Measurements from ENCODE around the gene SUGCT. TPM values are rescaled to one million over a fixed set of nuclear protein-coding genes. Genes with fewer than 3 reads are reported as not detected.

SUGCT gene
- total and polyA plus RNA-seq, 2 of the 13 experiments (the other 11 are each of a cell fraction or from before 2014, with no cell fraction given), result 10.1 to 22.2 TPM

DNA sequence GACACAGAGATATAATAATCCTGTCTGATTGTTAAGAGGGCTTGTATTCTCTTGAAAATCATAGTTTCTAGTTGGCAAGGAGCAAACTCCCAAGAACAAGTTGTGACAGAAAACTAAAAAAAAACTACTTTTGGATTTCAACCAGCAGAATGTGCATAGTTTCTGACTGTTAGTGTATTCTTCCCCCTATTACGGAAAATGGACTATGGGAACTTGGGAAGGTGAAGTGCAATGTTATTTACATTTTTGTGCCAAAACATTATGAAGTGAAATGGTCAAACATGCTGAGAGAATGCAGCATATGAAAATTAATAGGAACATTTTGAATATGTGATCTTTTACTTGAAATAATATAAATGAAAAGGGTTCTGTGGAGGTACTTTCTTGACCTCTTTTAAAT is 660.8 kb downstream of the SUGCT start:
- no peak overlapping the region for H3K9ac ChIP-seq (ENCODE audit: insufficient read depth, low read depth, low read length)
- POLR2A ChIA-PET, result no interaction called here
- no peaks in the 10 kb centered on the region for H3K9me3 ChIP-seq (ENCODE audit: low read length)
- CTCF ChIA-PET (ENCODE audit: low intra/inter-chr PET ratio, low total read pairs), result no interaction called here
- no peaks in the 10 kb centered on the region for H3K36me3 ChIP-seq (replicated peaks in 1 of 2; ENCODE audit: control insufficient read depth in 1 of 2, insufficient read depth in 2 of 2, low read length in 2 of 2)
- no peaks in the 10 kb centered on the region for H3K27me3 ChIP-seq (ENCODE audit: control insufficient read depth in 1 of 2, insufficient read depth in 2 of 2, low read length in 2 of 2)
- no peak overlapping the region for H3K27ac ChIP-seq (ENCODE audit: extremely low read length, insufficient read depth, low read length)
- H3K4me2 ChIP-seq (ENCODE audit: low read depth, low read length), result no peak overlapping the region
- WGBS (ENCODE audit: low lambda C conversion rate), result 98% methylated on average over 1 of the region's 1 CpG
- H3K4me3 ChIP-seq (replicated peaks in 1 of 3; ENCODE audit: insufficient read depth in 1 of 3, low read depth in 2 of 3, low read length in 3 of 3), result no peak overlapping the region
- no TSS peak for BruUV-seq (replicated peaks)
- in situ Hi-C loops (cut with HindIII; ENCODE audit: extremely low pct_ligation_motif_present, low pct_unique_long_range_greater_than_20kb) (no loop called here), intact Hi-C loops (cut with micrococcal nuclease; ENCODE audit: unreplicated experiment) (no loop called here)
- no peaks in the 10 kb centered on the region for H4K20me1 ChIP-seq (ENCODE audit: insufficient read depth, low read length)
- DNase-seq (ENCODE audit: low spot score), result no peak
- no peaks in the 10 kb centered on the region for H3K4me1 ChIP-seq (ENCODE audit: insufficient read depth, low read length)
- H2AFZ ChIP-seq (ENCODE audit: low read length), result no peak overlapping the region
- H3K79me2 ChIP-seq (ENCODE audit: insufficient read depth, low read length), result no peaks in the 10 kb centered on the region
- FAIRE-seq, result no peak
- ATAC-seq, result no peak
- TF ChIP-seq, protein P1, sequence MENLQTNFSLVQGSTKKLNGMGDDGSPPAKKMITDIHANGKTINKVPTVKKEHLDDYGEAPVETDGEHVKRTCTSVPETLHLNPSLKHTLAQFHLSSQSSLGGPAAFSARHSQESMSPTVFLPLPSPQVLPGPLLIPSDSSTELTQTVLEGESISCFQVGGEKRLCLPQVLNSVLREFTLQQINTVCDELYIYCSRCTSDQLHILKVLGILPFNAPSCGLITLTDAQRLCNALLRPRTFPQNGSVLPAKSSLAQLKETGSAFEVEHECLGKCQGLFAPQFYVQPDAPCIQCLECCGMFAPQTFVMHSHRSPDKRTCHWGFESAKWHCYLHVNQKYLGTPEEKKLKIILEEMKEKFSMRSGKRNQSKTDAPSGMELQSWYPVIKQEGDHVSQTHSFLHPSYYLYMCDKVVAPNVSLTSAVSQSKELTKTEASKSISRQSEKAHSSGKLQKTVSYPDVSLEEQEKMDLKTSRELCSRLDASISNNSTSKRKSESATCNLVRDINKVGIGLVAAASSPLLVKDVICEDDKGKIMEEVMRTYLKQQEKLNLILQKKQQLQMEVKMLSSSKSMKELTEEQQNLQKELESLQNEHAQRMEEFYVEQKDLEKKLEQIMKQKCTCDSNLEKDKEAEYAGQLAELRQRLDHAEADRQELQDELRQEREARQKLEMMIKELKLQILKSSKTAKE (CRISPR knock-in tag; IDR thresholded peaks at IDR 0.05; ENCODE audit: borderline replicate concordance), result no peak
- TF ChIP-seq ZNF343 (CRISPR knock-in tag; IDR thresholded peaks at IDR 0.05) (no peak), NFYC (CRISPR knock-in tag; IDR thresholded peaks at IDR 0.05) (no peak), SOX6 (IDR thresholded peaks at IDR 0.05) (no peak), SOX6 (CRISPR knock-in tag; IDR thresholded peaks at IDR 0.05) (no peak), SOX13 (IDR thresholded peaks at IDR 0.05) (no peak), SOX13 (CRISPR knock-in tag; conservative IDR thresholded peaks at IDR 0.05 in 1 of 2, IDR thresholded peaks at IDR 0.05 in 1 of 2) (no peak), REPIN1 (CRISPR knock-in tag; IDR thresholded peaks at IDR 0.05; ENCODE audit: borderline replicate concordance, low read depth) (no peak), ZNF780A (CRISPR knock-in tag; IDR thresholded peaks at IDR 0.05) (no peak)
- TF ChIP-seq, protein P2, sequence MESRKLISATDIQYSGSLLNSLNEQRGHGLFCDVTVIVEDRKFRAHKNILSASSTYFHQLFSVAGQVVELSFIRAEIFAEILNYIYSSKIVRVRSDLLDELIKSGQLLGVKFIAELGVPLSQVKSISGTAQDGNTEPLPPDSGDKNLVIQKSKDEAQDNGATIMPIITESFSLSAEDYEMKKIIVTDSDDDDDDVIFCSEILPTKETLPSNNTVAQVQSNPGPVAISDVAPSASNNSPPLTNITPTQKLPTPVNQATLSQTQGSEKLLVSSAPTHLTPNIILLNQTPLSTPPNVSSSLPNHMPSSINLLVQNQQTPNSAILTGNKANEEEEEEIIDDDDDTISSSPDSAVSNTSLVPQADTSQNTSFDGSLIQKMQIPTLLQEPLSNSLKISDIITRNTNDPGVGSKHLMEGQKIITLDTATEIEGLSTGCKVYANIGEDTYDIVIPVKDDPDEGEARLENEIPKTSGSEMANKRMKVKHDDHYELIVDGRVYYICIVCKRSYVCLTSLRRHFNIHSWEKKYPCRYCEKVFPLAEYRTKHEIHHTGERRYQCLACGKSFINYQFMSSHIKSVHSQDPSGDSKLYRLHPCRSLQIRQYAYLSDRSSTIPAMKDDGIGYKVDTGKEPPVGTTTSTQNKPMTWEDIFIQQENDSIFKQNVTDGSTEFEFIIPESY (CRISPR knock-in tag; IDR thresholded peaks at IDR 0.05), result no peak
- TF ChIP-seq, protein P3, sequence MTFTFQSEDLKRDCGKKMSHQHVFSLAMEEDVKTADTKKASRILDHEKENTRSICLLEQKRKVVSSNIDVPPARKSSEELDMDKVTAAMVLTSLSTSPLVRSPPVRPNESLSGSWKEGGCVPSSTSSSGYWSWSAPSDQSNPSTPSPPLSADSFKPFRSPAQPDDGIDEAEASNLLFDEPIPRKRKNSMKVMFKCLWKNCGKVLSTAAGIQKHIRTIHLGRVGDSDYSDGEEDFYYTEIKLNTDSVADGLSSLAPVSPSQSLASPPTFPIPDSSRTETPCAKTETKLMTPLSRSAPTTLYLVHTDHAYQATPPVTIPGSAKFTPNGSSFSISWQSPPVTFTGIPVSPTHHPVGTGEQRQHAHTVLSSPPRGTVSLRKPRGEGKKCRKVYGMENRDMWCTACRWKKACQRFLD (CRISPR knock-in tag; IDR thresholded peaks at IDR 0.05; ENCODE audit: borderline replicate concordance), result no peak
- TF ChIP-seq, protein P4, sequence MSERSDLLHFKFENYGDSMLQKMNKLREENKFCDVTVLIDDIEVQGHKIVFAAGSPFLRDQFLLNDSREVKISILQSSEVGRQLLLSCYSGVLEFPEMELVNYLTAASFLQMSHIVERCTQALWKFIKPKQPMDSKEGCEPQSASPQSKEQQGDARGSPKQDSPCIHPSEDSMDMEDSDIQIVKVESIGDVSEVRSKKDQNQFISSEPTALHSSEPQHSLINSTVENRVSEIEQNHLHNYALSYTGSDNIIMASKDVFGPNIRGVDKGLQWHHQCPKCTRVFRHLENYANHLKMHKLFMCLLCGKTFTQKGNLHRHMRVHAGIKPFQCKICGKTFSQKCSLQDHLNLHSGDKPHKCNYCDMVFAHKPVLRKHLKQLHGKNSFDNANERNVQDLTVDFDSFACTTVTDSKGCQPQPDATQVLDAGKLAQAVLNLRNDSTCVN (CRISPR knock-in tag; IDR thresholded peaks at IDR 0.05; ENCODE audit: borderline replicate concordance), result no peak
- TF ChIP-seq, protein P5, sequence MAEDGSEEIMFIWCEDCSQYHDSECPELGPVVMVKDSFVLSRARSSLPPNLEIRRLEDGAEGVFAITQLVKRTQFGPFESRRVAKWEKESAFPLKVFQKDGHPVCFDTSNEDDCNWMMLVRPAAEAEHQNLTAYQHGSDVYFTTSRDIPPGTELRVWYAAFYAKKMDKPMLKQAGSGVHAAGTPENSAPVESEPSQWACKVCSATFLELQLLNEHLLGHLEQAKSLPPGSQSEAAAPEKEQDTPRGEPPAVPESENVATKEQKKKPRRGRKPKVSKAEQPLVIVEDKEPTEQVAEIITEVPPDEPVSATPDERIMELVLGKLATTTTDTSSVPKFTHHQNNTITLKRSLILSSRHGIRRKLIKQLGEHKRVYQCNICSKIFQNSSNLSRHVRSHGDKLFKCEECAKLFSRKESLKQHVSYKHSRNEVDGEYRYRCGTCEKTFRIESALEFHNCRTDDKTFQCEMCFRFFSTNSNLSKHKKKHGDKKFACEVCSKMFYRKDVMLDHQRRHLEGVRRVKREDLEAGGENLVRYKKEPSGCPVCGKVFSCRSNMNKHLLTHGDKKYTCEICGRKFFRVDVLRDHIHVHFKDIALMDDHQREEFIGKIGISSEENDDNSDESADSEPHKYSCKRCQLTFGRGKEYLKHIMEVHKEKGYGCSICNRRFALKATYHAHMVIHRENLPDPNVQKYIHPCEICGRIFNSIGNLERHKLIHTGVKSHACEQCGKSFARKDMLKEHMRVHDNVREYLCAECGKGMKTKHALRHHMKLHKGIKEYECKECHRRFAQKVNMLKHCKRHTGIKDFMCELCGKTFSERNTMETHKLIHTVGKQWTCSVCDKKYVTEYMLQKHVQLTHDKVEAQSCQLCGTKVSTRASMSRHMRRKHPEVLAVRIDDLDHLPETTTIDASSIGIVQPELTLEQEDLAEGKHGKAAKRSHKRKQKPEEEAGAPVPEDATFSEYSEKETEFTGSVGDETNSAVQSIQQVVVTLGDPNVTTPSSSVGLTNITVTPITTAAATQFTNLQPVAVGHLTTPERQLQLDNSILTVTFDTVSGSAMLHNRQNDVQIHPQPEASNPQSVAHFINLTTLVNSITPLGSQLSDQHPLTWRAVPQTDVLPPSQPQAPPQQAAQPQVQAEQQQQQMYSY (CRISPR knock-in tag; IDR thresholded peaks at IDR 0.05), result no peak
